ENCODE data around the gene MED25. TPM values are rescaled to one million over a fixed set of nuclear protein-coding genes. Genes with fewer than 3 reads are reported as not detected.

The MED25 gene
- total and polyA plus RNA-seq, 9 of the 15 experiments (the other 6 are each of a cell fraction or from before 2014, with no cell fraction given): 4.1 to 93.9 (median 19.3) TPM

DNA sequence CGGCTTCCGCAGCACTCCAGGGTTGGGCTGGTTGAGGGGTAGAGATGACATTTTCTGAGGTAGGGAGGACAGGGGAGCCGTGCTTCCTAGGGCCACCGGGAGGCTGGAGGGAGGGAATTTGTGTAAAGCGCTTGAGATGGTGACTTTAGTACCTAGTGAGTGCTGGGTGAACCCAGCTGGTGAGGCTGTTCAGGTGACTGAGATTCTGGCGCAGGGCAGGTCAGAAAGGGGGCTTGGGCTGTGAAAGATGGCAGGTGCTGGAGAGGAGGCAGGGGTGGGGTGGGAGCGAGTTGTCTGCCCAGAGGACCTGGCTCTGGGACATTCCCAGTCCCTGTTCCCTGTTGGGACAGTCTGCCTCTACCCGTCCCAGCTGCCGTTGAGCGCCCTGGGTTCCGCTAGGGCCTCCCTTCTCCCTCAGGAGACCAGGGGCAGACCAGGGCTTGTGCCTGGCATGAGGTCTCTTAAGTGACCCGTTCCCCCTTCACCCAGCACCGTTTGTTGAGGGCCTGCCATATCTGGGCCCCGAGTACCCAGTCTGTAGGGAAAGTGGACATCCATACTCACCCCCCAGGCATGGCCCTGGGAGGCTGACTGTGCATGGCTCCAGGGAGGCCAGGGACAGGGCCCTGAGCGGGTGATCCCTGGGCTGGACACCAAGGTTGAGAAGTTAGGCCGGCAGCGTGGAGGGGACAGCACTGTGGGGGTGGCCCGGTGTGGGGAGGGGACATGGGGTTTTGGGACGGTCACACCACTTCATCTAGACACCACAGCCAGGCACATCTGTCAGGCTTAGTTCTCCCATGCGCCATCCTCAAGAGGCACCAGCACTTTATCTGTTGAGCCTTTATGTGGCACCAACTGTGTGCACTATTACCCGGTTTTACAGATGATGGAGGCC is 37.8 kb downstream of the MED25 start:
- POLR2A ChIA-PET: interaction anchor here (0.5 to 0.9 kb wide), 2 partner anchors 10 to 20 kb away, joined by 3 to 4 read pairs; no protein-coding TSS in a partner anchor
- H4K20me1 ChIP-seq (replicated peaks; ENCODE audit: control insufficient read depth, insufficient read depth, low read length): peaks cover 27% of the 10 kb centered on the region
- no peak for ATAC-seq
- TF ChIP-seq ZKSCAN8 (CRISPR knock-in tag; IDR thresholded peaks at IDR 0.05) (peak; percentile 98), HMGN3 (IDR thresholded peaks at IDR 0.05; ENCODE audit: borderline replicate concordance, extremely low read depth, insufficient read length, low read depth, low read length) (no peak), CBX1 (IDR thresholded peaks at IDR 0.05; ENCODE audit: low read depth) (no peak; the same call in 1 of the 2 replicates), ZNF232 (CRISPR knock-in tag; IDR thresholded peaks at IDR 0.05) (no peak), KDM1A (IDR thresholded peaks at IDR 0.05) (no peak), ZBTB17 (CRISPR knock-in tag; IDR thresholded peaks at IDR 0.05) (no peak), POLR2A (conservative IDR thresholded peaks at IDR 0.05) (peak; percentile 61), ELF2 (CRISPR knock-in tag; IDR thresholded peaks at IDR 0.05) (no peak), RHOXF2B (CRISPR knock-in tag; conservative IDR thresholded peaks at IDR 0.05) (no peak), TAF15 (IDR thresholded peaks at IDR 0.05; ENCODE audit: low read depth, low read length) (0 out of 2 replicates have a peak, but pooled peaks have one; percentile 26), PYGO2 (tag; IDR thresholded peaks at IDR 0.05) (no peak)
- TF ChIP-seq, protein P1, sequence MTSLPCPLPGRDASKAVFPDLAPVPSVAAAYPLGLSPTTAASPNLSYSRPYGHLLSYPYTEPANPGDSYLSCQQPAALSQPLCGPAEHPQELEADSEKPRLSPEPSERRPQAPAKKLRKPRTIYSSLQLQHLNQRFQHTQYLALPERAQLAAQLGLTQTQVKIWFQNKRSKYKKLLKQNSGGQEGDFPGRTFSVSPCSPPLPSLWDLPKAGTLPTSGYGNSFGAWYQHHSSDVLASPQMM (CRISPR knock-in tag; IDR thresholded peaks at IDR 0.05): no peak
- TF ChIP-seq, protein P2, sequence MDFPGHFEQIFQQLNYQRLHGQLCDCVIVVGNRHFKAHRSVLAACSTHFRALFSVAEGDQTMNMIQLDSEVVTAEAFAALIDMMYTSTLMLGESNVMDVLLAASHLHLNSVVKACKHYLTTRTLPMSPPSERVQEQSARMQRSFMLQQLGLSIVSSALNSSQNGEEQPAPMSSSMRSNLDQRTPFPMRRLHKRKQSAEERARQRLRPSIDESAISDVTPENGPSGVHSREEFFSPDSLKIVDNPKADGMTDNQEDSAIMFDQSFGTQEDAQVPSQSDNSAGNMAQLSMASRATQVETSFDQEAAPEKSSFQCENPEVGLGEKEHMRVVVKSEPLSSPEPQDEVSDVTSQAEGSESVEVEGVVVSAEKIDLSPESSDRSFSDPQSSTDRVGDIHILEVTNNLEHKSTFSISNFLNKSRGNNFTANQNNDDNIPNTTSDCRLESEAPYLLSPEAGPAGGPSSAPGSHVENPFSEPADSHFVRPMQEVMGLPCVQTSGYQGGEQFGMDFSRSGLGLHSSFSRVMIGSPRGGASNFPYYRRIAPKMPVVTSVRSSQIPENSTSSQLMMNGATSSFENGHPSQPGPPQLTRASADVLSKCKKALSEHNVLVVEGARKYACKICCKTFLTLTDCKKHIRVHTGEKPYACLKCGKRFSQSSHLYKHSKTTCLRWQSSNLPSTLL (IDR thresholded peaks at IDR 0.05): no peak
- TF ChIP-seq, protein P3, sequence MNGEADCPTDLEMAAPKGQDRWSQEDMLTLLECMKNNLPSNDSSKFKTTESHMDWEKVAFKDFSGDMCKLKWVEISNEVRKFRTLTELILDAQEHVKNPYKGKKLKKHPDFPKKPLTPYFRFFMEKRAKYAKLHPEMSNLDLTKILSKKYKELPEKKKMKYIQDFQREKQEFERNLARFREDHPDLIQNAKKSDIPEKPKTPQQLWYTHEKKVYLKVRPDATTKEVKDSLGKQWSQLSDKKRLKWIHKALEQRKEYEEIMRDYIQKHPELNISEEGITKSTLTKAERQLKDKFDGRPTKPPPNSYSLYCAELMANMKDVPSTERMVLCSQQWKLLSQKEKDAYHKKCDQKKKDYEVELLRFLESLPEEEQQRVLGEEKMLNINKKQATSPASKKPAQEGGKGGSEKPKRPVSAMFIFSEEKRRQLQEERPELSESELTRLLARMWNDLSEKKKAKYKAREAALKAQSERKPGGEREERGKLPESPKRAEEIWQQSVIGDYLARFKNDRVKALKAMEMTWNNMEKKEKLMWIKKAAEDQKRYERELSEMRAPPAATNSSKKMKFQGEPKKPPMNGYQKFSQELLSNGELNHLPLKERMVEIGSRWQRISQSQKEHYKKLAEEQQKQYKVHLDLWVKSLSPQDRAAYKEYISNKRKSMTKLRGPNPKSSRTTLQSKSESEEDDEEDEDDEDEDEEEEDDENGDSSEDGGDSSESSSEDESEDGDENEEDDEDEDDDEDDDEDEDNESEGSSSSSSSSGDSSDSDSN (IDR thresholded peaks at IDR 0.05; ENCODE audit: borderline replicate concordance in 1 of 2, low read depth in 2 of 2, low read length in 2 of 2): no peak
- TF ChIP-seq, protein P4, sequence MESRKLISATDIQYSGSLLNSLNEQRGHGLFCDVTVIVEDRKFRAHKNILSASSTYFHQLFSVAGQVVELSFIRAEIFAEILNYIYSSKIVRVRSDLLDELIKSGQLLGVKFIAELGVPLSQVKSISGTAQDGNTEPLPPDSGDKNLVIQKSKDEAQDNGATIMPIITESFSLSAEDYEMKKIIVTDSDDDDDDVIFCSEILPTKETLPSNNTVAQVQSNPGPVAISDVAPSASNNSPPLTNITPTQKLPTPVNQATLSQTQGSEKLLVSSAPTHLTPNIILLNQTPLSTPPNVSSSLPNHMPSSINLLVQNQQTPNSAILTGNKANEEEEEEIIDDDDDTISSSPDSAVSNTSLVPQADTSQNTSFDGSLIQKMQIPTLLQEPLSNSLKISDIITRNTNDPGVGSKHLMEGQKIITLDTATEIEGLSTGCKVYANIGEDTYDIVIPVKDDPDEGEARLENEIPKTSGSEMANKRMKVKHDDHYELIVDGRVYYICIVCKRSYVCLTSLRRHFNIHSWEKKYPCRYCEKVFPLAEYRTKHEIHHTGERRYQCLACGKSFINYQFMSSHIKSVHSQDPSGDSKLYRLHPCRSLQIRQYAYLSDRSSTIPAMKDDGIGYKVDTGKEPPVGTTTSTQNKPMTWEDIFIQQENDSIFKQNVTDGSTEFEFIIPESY (CRISPR knock-in tag; IDR thresholded peaks at IDR 0.05): peak; percentile 22; the same call in 1 of the 2 replicates

More for the DNA sequence above, 37.8 kb downstream of the MED25 start:
- DNase-seq (ENCODE audit: extremely low read depth in 1 of 4, low spot score in 3 of 4) (no peak), FAIRE-seq (no peak)
- H3K4me1 ChIP-seq (replicated peaks in 1 of 2; ENCODE audit: control insufficient read depth in 2 of 2, insufficient read depth in 2 of 2, low read length in 2 of 2): peaks cover 11 to 79% of the 10 kb centered on the region in 2 experiments
- 77% methylated on average over 18 of the region's 21 CpGs for WGBS (ENCODE audit: insufficient coverage, low coverage, missing lambda C conversion rate)
- peaks cover 82% of the 10 kb centered on the region for H3K36me3 ChIP-seq (ENCODE audit: control insufficient read depth, insufficient read depth, low read length)
- no peaks in the 10 kb centered on the region for H3K27me3 ChIP-seq (ENCODE audit: control insufficient read depth in 2 of 2, insufficient read depth in 2 of 2, low read length in 2 of 2)
- no peaks in the 10 kb centered on the region for H3K9me3 ChIP-seq (replicated peaks; ENCODE audit: control insufficient read depth, insufficient read depth, low read depth, low read length)
- H3K9ac ChIP-seq (ENCODE audit: insufficient read depth in 1 of 2, low read depth in 2 of 2, low read length in 2 of 2): peak overlapping the region in 1 of 2 experiments; percentile 36; a peak in 1 of 4 replicates
- TSS peak; percentile 13 for BruUV-seq (replicated peaks)
- no peak overlapping the region for H2AFZ ChIP-seq (ENCODE audit: low read depth, low read length)
- peaks cover 8% of the 10 kb centered on the region for H3K9me1 ChIP-seq (ENCODE audit: control insufficient read depth, insufficient read depth, low read length)
- peaks cover 36% of the 10 kb centered on the region for H3K79me2 ChIP-seq (ENCODE audit: control insufficient read depth, insufficient read depth, low read length)
- no peak overlapping the region for H3K4me2 ChIP-seq (ENCODE audit: insufficient read depth, low read length)
- H3K27ac ChIP-seq (ENCODE audit: extremely low read depth, low read depth, low read length): no peak overlapping the region
- CTCF ChIA-PET (ENCODE audit: low intra/inter-chr PET ratio): no interaction called here
- H3K4me3 ChIP-seq: no peak overlapping the region
- intact Hi-C loops (cut with micrococcal nuclease): no loop called here
- in situ Hi-C loops (cut with MboI): no loop called here

Measured in K562 (cell line).